Right hindlimb (tissue), 1 donor: ENCODE data around the gene GALNT7.

ENCODE experiments used
- DNase-seq: peaks from one replicate; pipeline ENCODE4 v3.0.0-alpha.2; 2018

The GALNT7 gene

GRCh38 chr4:173270312-173271027, 101.9 kb downstream of the GALNT7 start:
- peak; percentile 35 for DNase-seq

DNA sequence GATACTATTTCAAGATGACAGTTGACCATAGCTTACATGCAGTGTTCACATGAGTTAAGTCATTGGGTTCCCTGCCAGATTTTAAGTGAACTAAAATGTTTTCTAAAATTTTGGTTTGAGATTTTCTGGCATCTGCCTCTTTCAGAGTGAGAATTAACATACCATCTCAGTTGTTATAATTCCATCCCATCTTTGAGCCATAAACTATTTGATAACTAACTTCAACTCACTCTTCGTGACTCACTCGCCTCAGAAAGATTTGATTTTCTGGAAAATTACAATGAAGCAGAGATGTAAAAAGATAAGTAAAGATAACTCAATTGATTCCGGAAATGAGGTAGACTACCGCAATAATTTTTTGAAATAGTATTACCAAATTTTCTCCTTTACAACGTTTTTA, 103.7 kb downstream of the GALNT7 start:
- no peak for DNase-seq

DNA sequence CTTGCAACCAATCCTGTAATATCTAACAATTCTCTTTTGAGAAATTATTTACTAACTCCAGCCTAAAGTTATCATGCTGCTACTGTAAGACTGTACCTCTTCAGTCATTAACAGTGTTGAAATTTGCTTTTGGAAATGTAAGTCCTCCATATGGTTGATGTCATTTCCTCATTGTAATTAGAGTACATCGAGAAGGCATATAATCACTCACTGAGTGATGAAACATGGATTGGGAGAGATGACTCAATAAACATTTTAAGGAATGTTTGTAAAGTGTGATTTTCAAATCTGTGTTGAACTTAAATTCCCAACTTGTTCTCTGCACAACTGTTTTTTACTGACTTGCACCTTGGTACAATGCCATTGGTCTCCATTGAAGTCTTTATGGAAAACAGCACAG, 104.4 kb downstream of the GALNT7 start:
- no peak for DNase-seq

DNA sequence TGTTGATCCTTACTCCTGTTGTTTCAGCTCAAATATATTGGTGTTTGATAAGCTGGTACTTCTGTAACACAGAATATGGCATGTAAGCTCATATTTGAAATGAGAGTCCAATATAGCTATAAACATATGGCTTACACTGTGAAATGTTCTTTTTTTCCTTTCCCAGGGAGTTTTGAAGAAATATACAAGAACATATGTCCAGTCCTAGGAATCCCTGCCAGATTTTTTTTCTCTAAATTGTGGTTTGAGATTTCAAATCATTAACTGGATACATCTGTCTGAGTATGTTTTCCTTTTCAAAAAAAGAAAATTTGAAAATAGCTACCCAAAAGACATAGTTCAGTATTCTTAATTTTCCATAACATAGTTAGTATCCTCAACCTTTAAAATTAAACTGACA, 105.3 kb downstream of the GALNT7 start:
- no peak for DNase-seq

DNA sequence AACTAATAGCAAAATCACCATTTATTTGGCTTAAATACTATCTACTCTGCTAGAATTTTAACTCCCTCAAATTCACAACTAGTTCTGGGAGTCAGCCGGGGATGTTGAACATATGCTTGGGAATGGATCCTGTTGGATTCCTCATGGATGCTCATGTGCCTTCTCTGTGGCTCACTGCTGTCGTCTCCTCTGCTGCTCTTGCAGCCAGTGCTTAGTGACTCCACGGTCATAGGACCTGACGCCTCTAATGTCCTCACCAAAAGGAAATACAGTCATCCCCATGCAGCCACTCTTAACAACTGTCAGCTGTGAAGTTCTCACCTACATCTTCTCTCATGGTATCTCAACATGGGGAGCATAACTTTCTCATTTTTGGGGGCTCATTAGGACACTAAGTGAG, 106.1 kb downstream of the GALNT7 start:
- DNase-seq, result no peak

GRCh38 chr4:173275150-173275549, 106.5 kb downstream of the GALNT7 start:
- DNase-seq, result no peak

DNA sequence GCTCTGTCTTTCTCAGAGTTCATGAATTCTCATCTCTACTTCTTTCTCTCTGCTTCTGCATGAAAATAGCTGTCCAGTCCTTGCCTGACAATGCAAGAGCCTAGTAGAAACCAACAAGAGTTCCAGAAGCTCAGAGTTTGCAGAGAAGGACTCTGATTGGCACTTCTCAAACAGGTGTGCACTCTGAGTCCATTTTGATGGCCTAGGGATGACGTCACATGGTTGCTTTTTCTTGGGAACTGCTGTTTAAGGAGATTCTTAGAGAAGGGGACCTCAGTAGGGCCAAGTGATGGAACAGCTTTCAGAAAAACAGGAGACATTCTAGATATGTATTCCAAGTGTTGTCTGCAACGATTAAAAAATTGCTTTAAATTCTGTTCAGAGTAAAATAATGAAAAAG, 108.7 kb downstream of the GALNT7 start:
- DNase-seq, result no peak

GRCh38 chr4:173280998-173281397, 112.4 kb downstream of the GALNT7 start:
- DNase-seq, result no peak

GRCh38 chr4:173281406-173282255, 113.0 kb downstream of the GALNT7 start:
- no peak for DNase-seq

GRCh38 chr4:173282256-173282562, 113.6 kb downstream of the GALNT7 start:
- no peak for DNase-seq

GRCh38 chr4:173282626-173283025, 114.0 kb downstream of the GALNT7 start:
- DNase-seq, result no peak

- DNase-seq, result no peak
Measured at GRCh38 chr4:173284463-173284862, 115.9 kb downstream of the GALNT7 start.

GRCh38 chr4:173287486-173287885, 118.9 kb downstream of the GALNT7 start:
- no peak for DNase-seq

GRCh38 chr4:173288296-173288695, 119.7 kb downstream of the GALNT7 start:
- no peak for DNase-seq

DNA sequence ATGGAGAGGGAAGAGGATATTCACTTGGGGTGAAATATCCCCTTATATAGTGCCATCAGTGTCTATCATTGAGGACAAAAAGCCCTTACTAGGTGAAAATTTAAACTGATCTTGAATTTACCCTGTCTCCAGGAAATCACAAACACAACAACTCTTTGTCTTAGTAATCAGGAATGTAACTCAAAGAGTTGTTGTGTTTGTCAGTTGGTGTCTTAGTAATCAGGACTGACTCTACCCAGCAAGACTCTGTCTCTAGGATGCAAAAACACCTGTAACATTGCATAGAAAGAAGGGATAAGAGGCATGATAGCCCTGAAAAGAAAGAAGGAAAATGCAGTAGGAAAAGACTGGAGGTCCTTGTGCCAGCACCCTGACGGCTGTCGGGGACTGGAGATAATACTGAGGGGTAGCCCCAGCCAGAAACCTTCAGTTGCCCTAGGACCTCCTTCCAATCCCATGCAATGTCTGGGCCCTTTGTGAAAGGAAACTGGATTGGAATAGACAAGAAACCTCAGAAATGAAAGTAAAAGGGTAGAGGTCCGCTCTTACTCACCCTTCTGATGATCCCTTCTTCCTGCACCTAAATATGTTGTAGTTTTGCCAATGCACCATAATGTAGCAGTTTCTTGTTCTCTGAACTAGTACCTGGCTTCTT, 120.2 kb downstream of the GALNT7 start:
- no peak for DNase-seq

DNA sequence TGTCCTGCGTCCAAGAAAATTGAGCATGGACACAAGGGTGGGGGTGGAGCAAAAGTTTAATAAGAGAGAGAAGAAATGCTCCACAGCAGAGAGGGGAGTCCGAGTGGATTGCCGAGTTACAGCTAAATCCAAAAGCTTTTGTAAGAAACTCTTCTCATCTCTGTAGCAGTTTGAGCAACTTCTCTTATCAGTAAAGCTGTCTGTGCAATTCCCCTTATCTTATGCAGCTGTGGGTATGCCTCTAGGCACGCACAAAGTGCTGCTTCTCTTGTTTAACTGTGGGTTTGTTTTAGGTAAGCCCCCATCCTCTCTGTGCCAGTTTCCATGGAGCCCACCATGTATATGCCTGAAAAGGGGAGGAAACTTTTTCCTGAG, 120.7 kb downstream of the GALNT7 start:
- DNase-seq, result no peak

GRCh38 chr4:173291899-173292298, 123.3 kb downstream of the GALNT7 start:
- DNase-seq, result no peak

GRCh38 chr4:173293663-173294062, 125.1 kb downstream of the GALNT7 start:
- no peak for DNase-seq

DNA sequence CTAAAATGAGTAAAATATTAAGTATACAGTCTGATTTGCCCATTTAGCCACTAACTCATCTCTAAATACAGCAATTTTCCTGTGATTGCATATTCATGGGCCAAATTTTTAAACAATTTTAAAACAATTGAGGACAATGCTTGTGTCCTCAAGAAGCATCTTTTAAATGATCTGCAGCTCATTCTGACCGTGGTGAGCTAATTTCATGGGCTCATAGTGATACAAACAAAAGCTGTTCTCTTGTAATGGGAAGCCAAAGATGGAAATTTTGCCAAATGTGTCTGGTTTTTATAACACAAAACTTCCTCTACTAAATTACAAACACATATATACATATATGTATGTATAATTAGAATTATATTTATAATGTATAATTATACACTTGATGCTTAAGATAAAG, 125.8 kb downstream of the GALNT7 start:
- DNase-seq, result no peak

DNA sequence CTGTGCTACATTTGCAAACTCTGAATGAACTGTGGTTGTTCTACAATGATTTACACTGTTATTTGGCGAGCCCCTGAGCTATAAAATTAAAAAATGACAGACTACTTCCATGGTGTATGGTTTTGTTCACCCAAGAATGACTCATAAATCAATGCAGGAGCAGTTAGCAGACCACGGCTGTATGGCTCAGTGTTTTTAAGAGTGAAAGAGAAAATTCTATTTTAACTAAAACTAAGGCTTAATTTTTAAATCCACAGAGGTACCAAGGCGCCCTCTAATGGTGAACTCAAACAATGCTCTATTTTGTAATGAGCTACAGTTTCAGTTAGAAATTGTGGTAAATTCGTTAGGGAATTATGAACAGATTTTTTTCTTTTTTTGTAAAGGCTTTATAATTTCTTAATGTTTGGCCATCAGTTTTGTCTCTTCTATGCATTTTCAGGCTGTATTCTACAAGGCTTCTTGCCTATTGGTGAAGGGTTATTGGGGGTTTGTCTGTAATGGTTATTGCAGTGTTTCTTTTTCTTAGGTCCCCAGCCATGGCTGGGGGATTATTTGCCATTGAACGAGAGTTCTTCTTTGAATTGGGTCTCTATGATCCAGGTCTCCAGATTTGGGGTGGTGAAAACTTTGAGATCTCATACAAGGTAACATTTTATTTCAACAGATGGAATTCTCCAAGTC, 133.0 kb downstream of the GALNT7 start:
- no peak for DNase-seq

- DNase-seq, result no peak
Measured at GRCh38 chr4:173307778-173308177, 139.2 kb downstream of the GALNT7 start.

- DNase-seq, result no peak
Measured at GRCh38 chr4:173311368-173311767, 142.8 kb downstream of the GALNT7 start.

DNA sequence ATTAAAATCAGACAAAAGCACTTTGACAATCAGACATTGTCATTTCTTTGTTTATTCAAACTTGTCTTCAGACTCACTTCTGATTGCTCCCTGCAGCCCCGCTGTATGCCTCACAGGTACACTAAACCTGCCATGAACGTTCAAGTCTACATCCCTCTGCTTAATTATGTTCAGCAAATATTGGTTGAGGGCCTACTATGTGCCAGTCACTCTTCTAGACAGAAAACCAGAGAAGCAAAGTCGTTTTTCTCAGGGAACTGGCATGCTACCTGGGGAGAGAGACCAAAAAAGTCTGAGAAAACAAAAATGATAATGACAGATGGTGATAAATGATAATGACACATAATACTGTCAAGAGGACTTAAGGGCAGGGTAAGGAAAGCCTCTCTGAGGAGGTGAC, 146.1 kb downstream of the GALNT7 start:
- no peak for DNase-seq

DNA sequence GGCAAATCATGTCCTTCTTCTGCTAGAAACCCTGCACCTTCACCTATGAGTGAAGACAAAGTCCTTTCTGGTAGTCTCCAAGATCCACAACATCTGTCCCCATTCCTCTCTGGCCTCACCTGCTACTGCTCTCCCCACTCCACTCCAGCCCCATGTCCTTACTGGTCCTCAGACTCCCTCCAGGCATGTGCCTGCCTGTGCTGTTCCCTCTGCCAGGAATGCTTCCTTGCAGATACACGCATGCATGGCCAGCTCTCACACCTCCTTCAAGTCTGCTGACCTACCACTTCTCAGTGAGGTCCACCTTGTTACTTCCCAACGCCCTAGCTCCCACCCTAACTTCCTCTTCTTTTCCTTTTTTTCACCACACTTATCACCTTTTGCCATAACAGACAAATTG, 147.4 kb downstream of the GALNT7 start:
- DNase-seq, result no peak
